GM12891 (cell line): ENCODE data around the gene SLC24A3.
A peak's percentile ranks its signal among the peaks of the same experiment; 100 is the strongest.

Experiments
- POLR2A ChIP-seq: IDR thresholded peaks from 2 replicates; pipeline ENCODE4 v1.6.1; 2011; ENCODE audit warnings: low read depth, low read length, control low read depth
- POLR2AphosphoS5 ChIP-seq: IDR thresholded peaks from 2 replicates; pipeline ENCODE4 v1.6.1; 2011; ENCODE audit warnings: low read depth, low read length, control low read depth
- POU2F2 ChIP-seq: IDR thresholded peaks from 2 replicates; pipeline ENCODE4 v1.6.1; 2011; ENCODE audit warnings: low read depth, mild to moderate bottlenecking, control low read depth, low read length, moderate library complexity
- SPI1 ChIP-seq: IDR thresholded peaks from 2 replicates; pipeline ENCODE4 v1.6.1; 2011; ENCODE audit warnings: low read depth, low read length, control low read depth

- TF ChIP-seq POLR2A (no peak), SPI1 (peak; percentile 17; the same call in 1 of the 2 replicates), POU2F2 (no peak), POLR2AphosphoS5 (no peak)
Measured at GRCh38 chr20:19583532-19584175, 371.2 kb downstream of the SLC24A3 start.
